Liver (tissue), 3 donors: ENCODE data around the gene DPY19L3.

Experiments used
- ATF3 ChIP-seq: IDR thresholded peaks from 2 replicates; pipeline ENCODE4 v1.6.1; 2016; ENCODE audit warnings: antibody characterized with exemption
- FOXA2 ChIP-seq: IDR thresholded peaks from 2 replicates; pipeline ENCODE4 v1.6.1; 2016; ENCODE audit warnings: antibody characterized with exemption
- JUND ChIP-seq, 2 donors: IDR thresholded peaks; 2 replicates each; pipeline ENCODE4 v1.6.1; 2016; ENCODE audit warnings: antibody characterized with exemption in 2 of 2
- YY1 ChIP-seq: IDR thresholded peaks from 2 replicates; pipeline ENCODE4 v1.6.1; 2016; ENCODE audit warnings: antibody characterized with exemption, mild to moderate bottlenecking
- TF ChIP-seq, protein P1 (sequence below): fragments of 150-350 bp; IDR thresholded peaks from 2 replicates; pipeline ENCODE4 v1.5.1; 2017; ENCODE audit warnings: improper control_type of control experiment, low read depth, low read length; ENCODE audit not compliant: missing input control
- donor health status: healthy.
- donor health status: healthy.

DNA sequence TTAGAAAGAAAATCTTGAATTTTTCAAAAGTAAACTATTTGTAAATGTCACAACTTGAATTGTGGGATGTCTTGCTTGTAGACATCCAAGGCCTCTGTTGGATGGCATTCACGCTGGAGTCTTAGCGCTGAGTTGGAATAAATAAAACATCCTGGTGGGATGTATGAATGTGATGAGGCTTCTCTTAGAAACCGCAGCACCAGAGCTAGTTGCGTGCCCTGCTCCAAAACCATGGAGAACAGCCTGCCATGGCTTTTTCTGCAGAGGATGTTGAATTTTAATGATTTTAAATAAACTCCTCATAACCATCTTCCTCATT, 70.4 kb downstream of the DPY19L3 start:
- TF ChIP-seq, protein P1, sequence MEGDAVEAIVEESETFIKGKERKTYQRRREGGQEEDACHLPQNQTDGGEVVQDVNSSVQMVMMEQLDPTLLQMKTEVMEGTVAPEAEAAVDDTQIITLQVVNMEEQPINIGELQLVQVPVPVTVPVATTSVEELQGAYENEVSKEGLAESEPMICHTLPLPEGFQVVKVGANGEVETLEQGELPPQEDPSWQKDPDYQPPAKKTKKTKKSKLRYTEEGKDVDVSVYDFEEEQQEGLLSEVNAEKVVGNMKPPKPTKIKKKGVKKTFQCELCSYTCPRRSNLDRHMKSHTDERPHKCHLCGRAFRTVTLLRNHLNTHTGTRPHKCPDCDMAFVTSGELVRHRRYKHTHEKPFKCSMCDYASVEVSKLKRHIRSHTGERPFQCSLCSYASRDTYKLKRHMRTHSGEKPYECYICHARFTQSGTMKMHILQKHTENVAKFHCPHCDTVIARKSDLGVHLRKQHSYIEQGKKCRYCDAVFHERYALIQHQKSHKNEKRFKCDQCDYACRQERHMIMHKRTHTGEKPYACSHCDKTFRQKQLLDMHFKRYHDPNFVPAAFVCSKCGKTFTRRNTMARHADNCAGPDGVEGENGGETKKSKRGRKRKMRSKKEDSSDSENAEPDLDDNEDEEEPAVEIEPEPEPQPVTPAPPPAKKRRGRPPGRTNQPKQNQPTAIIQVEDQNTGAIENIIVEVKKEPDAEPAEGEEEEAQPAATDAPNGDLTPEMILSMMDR = no peak
- TF ChIP-seq FOXA2 (no peak), JUND (IDR thresholded peaks at IDR 0.05) (no peak), ATF3 (no peak), YY1 (no peak)
